Bronchial epithelial cell (primary cell): ENCODE results near the gene FEZF1. TPM values are rescaled to one million over a fixed set of nuclear protein-coding genes. Genes with fewer than 3 reads are reported as not detected.

Experiments
- DNase-seq: peaks from one replicate; pipeline ENCODE4 v3.0.0-alpha.2; 2010; ENCODE audit warnings: low read depth
- FAIRE-seq: peaks from 2 replicates; lab custom pipeline; 2011; peaks lifted over from hg19 to GRCh38; lab: Jason Lieb, UNC
- H3K27me3 ChIP-seq: 2 replicates; pipeline ENCODE4 v1.5.1; 2011; ENCODE audit warnings: low read length; ENCODE audit not compliant: control insufficient read depth, insufficient read depth
- H3K36me3 ChIP-seq: 2 replicates; pipeline ENCODE4 v1.5.1; 2011; ENCODE audit warnings: low read length; ENCODE audit not compliant: control insufficient read depth, insufficient read depth
- H3K4me3 ChIP-seq: 2 replicates; pipeline ENCODE4 v1.5.1; 2011; ENCODE audit warnings: mild to moderate bottlenecking, low read depth, low read length, control low read depth
- total RNA-seq: library from RNA; depleted of rRNA; stranded (reverse); fragments of >200 nt; gene quantifications from 2 replicates; pipeline ENCODE4 v1.2.1, GENCODE V29; 2014
- TF ChIP-seq, protein P1 (sequence below): IDR thresholded peaks from 2 replicates; pipeline ENCODE4 v1.5.1; 2011; ENCODE audit warnings: mild to moderate bottlenecking, moderate library complexity, low read length, control low read depth, inconsistent platforms; ENCODE audit not compliant: insufficient read depth, severe bottlenecking

FEZF1 gene
- total RNA-seq, 1 donor from 2014 or later = not detected

- TF ChIP-seq, protein P1, sequence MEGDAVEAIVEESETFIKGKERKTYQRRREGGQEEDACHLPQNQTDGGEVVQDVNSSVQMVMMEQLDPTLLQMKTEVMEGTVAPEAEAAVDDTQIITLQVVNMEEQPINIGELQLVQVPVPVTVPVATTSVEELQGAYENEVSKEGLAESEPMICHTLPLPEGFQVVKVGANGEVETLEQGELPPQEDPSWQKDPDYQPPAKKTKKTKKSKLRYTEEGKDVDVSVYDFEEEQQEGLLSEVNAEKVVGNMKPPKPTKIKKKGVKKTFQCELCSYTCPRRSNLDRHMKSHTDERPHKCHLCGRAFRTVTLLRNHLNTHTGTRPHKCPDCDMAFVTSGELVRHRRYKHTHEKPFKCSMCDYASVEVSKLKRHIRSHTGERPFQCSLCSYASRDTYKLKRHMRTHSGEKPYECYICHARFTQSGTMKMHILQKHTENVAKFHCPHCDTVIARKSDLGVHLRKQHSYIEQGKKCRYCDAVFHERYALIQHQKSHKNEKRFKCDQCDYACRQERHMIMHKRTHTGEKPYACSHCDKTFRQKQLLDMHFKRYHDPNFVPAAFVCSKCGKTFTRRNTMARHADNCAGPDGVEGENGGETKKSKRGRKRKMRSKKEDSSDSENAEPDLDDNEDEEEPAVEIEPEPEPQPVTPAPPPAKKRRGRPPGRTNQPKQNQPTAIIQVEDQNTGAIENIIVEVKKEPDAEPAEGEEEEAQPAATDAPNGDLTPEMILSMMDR = no peak
- Histone ChIP-seq H3K36me3 (no peaks in the 10 kb centered on the region), H3K27me3 (peaks cover 48% of the 10 kb centered on the region), H3K4me3 (no peak overlapping the region)
- DNase-seq = no peak
- no peak for FAIRE-seq
Observed at GRCh38 chr7:122315507-122316466, 11.2 kb upstream of the FEZF1 start.

DNA sequence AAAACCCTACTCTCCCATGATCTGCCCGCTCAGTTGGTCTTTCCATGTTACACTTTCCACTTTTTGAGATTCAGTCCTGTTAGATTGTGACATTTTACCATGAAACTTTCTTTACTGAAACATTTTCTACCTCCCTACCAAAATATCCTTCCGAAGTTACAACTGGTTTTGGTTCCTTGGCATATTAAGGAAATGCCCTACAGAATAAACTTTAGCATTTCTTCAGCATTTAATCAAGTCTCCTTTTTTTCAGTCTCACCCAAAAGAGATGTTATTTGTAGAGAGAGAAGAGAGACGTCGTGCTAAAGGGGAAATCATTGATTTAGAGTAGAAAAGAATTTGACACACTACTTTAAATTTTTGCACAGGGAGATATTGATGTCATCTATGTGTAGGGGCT is 9.7 kb upstream of the FEZF1 start:
- TF ChIP-seq, protein P1 = no peak
- peaks cover 62% of the 10 kb centered on the region for H3K27me3 ChIP-seq
- no peak overlapping the region for H3K4me3 ChIP-seq
- FAIRE-seq (no peak), DNase-seq (no peak)
- no peaks in the 10 kb centered on the region for H3K36me3 ChIP-seq

- TF ChIP-seq, protein P1 = no peak
- no peak overlapping the region for H3K4me3 ChIP-seq
- peaks cover 66% of the 10 kb centered on the region for H3K27me3 ChIP-seq
- no peaks in the 10 kb centered on the region for H3K36me3 ChIP-seq
- DNase-seq (no peak), FAIRE-seq (no peak)
Observed at GRCh38 chr7:122312789-122313188, 8.2 kb upstream of the FEZF1 start.

- H3K36me3 ChIP-seq = no peaks in the 10 kb centered on the region
- no peak overlapping the region for H3K4me3 ChIP-seq
- peaks cover 70% of the 10 kb centered on the region for H3K27me3 ChIP-seq
- FAIRE-seq (no peak), DNase-seq (no peak)
- TF ChIP-seq, protein P1 = no peak
Observed at GRCh38 chr7:122311734-122312450, 7.3 kb upstream of the FEZF1 start.

DNA sequence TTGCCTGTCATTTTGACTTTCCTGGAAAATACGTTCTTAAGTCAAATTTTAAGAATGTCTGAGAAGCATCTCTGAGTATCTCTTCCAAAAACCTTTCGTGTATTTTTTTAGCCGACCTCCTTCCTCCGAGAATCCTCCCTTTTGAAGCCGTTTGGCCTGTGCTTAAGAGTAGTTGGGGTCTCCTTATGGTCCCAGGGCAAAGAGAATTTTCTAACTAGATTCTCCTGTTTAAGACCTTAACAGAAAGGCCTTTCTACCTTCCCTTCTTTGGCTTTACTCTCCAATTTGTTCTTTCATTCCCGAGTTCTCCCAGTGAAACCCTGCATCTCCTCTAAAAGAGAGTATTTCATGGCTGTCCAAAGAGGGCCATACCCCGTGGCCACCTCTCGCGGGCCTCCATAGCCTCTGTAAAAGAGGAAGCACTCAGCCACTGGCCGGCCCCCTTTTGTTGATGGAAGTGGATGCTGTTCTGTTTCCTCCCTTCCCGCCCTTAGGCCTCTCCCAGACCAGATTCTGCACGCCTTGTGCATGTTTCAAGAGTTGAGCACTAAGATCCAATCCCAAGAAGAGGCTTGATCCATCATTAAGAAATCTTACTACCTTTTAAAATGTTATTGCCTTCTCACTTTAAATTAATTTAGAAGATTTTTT is 6.6 kb upstream of the FEZF1 start:
- Histone ChIP-seq H3K36me3 (no peaks in the 10 kb centered on the region), H3K4me3 (no peak overlapping the region), H3K27me3 (peaks cover 70% of the 10 kb centered on the region)
- DNase-seq (no peak), FAIRE-seq (no peak)
- TF ChIP-seq, protein P1 = no peak
